HG02943 (cell line): ENCODE measurements around the gene FAM168A.

Experiments used
- ATAC-seq: cut with Tn5 transposase; IDR thresholded peaks from one replicate; pipeline ENCODE4 v1.9.1; 2021; ENCODE audit warnings: mild to moderate bottlenecking, low read depth, moderate library complexity; ENCODE audit not compliant: unreplicated experiment

Gene FAM168A

DNA sequence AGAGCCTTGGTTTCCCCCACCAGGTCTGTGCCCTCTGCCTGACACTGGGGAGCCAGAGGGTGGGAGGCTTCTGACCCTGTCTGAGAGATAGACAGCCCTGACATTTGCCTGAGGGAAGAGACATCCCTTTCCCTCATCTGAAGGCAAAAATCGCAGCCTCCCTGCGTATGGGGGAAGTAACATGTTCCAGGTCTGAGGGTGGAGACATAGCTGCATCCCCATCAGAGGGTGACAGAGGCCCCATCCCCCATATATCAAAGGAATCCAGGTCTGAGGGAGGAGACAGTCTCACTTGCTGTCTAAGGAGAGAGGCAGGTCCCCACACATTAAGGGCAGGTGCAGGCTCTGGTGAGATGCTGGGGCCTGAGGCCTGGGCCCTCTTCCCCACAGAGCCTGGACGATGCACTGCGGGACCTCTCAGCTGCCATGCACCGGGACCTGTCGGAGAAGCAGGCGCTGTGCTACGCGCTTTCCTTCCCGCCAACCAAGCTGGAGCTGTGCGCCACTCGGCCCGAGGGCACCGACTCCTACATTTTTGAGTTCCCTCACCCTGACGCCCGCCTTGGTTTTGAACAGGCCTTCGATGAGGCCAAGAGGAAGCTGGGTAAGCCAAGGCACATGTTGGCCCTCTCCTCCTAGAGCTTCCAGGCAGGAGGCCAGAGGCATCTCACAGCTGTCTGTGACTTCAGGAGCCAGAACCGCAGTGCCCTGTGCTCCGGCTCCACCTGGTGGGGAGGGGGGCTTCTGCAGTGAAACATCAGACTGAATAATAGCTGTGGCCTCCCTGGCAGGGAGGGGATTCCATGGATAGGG, 237.8 kb downstream of the FAM168A start:
- ATAC-seq, result no peak

DNA sequence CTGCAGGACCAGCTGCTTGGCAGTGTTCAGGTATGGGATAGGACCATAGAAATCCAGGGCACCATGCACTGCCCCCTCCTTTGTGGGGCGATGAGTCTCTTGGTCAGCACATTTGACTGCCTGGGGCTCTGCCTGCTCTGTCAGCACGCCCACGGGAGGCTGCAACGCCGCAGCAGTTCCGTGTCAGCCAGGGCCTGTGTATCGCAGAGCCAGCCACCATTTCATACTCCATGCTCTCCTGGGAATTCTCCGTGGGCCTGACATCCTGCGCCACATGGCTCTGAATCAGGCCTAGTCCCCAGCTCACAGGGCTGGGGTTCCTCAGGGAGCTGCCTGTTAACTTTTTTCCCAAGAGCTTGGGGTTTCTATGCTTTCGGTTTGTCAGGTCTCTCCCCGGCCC, 238.6 kb downstream of the FAM168A start:
- ATAC-seq, result no peak

DNA sequence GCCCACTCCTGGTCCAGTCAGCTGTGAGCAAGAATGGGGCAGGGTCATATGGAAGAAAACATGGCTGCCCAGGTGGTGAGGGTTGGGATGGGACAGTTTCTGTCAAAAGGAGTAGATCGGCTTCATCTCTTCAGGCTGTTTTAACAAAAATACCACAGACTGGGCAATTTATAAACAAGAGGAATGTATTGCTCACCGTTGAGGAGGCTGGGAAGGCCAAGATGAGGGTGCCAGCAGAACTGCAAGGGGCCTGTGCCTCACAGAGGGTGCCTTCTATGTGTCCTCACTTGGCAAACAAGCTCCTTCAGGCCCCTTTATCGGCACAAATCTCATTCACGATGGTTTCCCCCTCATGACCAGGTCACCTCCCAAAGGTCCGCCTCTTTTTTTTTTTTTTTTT, 239.8 kb downstream of the FAM168A start:
- ATAC-seq, result no peak

DNA sequence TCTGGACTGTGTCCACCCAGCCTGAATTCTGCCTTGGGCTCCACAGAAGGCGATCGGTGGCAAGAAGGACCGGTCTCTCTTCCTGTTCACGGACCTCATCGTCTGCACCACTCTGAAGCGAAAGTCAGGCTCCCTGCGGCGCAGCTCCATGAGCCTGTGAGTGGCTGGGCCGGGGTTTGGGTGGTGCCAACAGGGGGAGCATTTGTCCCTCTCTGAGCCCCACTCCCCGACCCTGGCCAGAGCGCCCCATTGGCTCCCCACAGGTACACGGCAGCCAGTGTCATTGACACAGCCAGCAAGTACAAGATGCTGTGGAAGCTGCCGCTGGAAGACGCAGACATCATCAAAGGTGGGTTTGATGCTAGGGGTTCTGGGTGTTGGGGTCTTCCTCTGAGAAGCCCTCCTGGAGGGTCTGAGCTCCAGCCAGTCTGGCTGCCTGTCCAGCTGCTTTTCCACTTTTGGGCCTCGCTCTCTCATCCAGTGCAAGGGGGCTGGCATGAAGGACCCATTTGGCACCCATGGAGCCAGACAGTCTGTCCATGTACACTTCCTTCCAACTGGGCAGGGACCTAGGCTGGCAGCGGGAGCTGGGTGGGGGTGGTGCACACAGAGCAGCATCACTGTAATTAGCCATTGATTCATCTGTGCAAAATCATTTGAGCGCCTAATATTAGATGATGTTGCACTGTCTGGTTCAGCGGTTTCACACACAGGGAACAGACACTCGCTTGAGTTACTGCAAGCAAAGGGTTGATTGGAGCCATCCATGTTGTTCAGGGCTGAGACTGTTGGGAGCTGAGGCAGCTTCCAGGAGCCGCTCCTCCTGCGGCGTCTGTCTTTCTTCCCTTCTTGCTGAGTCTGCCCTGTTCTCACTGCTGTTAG, 240.7 kb downstream of the FAM168A start:
- no peak for ATAC-seq

DNA sequence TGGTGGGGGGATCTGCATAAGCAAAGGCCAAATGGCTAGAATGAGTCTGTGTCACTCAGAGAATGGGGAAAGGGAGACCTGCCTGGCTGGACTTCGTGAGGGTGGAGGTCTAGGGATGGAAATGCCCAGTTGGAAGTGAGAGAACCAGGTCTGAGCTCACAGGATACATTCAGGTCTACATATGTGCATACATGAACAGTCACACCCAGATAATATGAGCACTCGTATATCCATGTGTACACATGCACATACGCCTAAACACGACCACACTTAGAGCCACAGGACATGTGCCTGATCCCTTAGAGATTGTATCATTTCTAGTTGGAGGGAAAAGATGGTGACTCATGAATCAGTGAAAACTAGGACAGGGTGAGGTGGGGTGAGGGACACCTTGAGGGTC, 242.8 kb downstream of the FAM168A start:
- ATAC-seq, result no peak

DNA sequence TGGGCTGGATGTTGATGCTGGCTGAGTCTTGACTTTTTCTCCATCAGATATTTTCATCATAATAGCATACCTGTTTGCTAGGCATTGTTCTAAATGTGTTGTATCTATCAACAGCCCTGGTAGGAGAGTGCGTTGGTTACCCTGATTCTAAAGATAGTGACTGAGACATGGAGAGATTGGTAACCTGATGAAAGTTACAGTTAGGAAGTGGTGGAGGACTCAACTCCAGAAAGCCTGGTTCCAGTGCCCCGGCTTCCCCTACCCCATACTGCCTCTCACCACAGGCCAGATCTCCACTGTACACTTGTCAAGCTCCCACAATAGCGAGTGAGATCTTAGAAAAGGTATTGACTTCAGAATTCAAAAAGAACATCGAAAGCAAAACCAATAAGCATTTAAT, 244.5 kb downstream of the FAM168A start:
- ATAC-seq, result no peak

DNA sequence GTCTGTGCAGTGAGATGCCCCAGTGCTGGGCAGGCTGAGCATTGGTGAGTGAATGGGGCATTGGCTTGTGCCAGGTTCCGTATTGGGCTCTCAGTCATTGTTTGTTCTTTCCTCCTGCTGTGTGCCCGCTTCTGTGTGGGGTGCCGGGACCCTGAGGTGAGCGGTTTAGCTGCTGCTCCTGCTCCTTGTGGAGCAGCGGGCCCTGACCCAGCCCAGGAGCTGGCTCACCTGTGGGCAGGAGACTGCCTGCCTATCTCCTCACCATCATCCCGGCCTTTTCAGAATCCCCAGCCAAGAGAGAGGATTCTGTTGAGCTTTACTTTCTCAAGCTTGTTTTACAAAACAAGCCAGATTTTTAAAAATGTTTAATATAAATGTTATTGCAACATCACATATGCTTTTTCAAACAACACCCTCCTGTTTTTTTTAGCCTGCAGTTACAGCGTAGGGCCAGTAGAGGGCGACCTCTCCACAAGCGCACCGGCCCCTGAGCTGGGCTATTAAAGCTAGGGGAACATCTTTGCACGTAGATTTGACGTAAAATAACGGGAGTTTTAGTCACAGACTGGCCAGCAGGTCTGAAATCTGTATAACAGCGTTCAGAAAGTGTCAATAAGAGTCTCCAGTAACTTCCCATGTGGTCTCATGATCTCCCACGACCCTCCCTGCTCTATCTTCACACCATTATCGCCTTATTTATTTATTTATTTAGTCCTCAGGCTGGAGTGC, 246.8 kb downstream of the FAM168A start:
- no peak for ATAC-seq
